Left renal pelvis (tissue), 4 donors: ENCODE measurements around the gene NPPC. TPM values are rescaled to one million over a fixed set of nuclear protein-coding genes. Genes with fewer than 3 reads are reported as not detected.
A peak's percentile ranks its signal among the peaks of the same experiment; 100 is the strongest.
"Not testable (repeated sequence)": the region's sequence is repeated elsewhere in the genome, so short reads cannot be mapped to it uniquely, and the experiment has no call there.

Experiments used
- DNase-seq, 4 donors: peaks; one replicate each; pipeline ENCODE4 v3.0.0-alpha.2; 2013; ENCODE audit warnings: low read depth in 4 of 4, low spot score in 3 of 4
- polyA plus RNA-seq, 4 donors: library from polyadenylated mRNA; unstranded; fragments of 120-200 nt; gene quantifications; one replicate each; pipeline ENCODE4 v1.2.1, GENCODE V29; 2013; ENCODE audit not compliant: insufficient read length in 4 of 4

NPPC gene
- polyA plus RNA-seq, 4 donors: 0.16 to 1.5 (median 0.34) TPM

- no peak for DNase-seq
These were observed 34.7 kb downstream of the NPPC start for GRCh38 chr2:231891514-231891905.

DNA sequence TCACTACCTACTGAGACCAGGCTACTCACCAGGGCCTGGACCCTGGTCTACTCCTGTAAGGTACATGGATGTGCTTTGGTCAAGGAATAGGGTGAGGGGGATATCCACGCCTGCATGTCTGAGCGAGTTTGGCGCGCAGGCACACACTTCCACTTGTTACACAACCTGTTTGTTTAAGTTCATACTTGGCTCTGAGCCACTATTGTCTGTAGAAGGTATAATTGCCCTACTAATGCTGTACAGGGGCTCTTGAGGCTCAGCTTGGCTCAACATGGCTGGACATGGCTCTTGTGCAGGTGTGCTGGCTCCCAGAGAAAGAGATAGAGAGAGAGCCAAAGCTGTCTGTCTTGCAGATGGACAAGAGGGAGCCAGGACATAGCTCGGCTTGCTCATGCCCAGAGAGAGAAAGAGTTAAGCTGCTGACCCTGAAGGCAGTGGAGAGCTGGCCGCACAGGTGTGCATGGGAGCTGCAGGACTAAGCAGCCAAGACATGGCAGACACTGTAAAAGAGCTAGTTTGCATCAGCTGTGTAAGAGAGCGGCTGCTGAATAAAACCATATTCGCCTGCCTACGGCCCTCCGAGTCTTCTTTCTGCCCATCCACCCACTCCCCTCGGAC is 35.2 kb downstream of the NPPC start:
- DNase-seq: no peak

GRCh38 chr2:231887756-231888155 is 38.4 kb downstream of the NPPC start:
- no peak for DNase-seq

DNA sequence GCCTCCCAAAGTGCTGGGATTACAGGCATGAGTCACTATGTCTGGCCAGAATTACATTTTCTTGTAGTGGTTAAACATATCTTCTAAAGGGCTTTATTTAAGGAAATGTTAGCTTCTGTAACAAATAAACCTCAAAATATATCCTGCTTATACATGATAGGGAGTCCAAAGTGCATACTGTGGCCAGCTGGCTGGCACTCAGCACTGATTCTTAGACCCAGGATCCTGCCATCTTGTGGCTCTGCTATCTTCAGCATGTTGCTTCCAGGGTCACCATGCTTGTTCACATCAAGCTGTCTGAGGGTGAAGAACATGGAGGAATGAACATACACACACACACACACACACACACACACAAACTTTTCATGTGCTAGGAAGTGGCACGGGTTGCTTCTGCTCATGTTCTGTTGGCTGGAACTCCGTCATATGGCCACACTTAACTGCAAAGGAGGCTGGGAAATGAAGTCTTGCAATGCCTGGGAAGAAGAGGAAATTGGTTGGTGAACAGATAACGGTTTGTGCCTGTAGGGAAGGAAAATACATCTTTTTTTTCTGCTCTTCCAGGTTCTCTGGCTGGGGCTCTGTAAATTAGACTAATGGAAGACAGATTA is 40.0 kb downstream of the NPPC start:
- DNase-seq: no peak

DNA sequence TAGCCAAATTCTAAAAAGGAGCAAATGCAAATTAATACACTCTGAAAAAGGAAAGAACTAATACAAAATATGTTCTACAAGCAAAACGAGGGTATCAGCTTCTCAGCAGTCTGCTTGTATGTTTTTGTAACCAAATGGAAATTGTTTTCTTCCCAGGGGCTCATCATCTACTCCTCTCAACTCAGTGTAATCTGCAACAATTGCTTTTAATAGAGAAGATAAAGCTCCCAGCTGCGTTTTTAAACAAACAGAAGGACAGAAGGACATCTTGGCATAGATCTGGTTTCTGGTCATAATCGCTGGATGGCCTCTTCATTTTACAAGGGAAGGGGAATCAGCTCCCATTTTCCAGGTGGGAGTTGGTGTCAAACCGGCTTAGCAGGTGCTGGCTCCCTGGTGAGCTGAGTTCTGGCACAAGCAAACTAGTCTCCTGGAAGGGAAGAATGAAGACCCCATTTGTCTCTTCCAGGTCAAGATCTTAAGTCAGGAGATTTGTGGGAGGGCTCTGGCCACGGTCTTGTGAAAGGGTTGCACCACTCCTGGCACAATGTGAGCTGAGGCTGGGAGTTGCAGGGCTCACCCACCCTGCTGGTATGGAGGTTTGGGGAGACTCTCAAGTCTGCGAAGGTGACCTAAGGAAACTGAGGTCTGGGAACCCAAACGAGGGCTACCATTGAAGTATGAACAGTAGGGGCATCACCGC is 41.6 kb downstream of the NPPC start:
- DNase-seq: no peak

- peak; percentile 57 to 70 (median 65) for DNase-seq
These were observed 42.7 kb downstream of the NPPC start for GRCh38 chr2:231883468-231883881.

GRCh38 chr2:231882646-231883045 is 43.5 kb downstream of the NPPC start:
- DNase-seq: no peak

GRCh38 chr2:231880371-231880770 is 45.8 kb downstream of the NPPC start:
- DNase-seq: not testable (repeated sequence)

DNA sequence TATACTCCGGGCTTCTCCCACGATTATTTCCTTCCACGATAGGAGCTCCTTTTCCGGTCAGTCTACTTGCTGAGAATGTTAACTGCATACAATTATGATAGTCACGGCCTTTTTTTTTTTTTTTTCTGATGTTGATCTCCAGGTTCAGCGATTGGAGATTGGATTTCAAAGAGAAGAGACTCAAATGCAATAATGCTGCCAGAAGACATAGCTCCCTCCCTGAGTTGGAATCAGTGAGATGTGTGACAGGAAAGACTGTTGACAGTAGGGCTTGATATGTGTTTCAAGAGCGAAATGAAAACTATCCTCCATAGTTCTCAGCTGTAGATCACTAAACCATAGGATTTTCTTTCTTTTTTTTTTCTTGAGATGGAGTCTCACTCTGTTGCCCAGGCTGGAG is 47.0 kb downstream of the NPPC start:
- DNase-seq: no peak

DNA sequence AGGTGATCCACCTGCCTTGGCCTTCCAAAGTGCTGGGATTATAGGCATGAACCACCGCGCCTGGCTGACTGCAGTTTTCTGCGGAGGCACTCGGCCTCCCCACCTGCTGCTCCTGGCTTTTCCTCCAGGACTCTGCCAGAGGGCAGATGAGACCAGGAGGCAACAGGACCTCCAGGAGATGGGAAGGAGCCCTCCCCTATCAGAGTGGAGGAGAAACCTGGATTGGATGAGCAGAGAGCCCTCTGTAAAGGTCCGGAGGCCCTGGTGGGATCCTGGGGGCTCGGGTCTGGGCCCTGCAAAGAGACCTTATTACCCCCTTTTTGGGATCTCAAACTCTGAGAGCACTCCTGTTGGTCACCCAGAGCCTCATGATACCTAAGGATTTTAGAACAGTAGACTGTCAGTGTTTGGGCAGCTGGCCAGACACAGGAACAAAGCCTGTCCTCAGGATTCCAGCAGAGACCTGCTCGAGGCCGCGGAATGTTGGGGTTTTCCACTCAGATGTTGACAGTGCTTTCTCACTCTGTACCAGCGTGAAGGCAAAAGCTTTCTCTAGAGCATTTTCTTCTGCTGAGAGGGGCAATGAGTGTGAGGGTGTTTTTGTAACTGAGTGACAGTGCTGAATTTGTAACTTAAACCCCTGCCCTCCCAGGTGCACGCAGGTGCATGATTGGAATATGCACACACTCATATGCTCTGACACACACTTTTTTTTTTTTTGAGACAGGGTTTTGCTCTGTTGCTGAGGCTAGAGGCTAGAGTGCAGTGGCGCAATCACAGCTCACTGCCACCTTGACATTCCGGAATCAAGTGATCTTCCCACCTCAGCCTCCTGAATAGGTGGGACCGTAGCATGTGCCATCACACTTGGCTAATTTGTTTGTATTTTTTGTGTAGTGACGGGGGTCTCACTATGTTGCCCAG is 48.4 kb downstream of the NPPC start:
- no peak for DNase-seq

GRCh38 chr2:231874944-231875343 is 51.3 kb downstream of the NPPC start:
- DNase-seq: no peak

Other genes starting within 250 kb of the NPPC start
- gene PTMA, start 217.9 kb downstream of the NPPC start, polyA plus RNA-seq: 1,000 to 10,000 TPM; 1,725 to 2,255 (median 2,069) TPM
- gene PDE6D, start 145.1 kb downstream of the NPPC start, polyA plus RNA-seq: 10 to 100 TPM; 26.0 to 28.9 (median 27.4) TPM
- gene COPS7B, start 140.0 kb downstream of the NPPC start, polyA plus RNA-seq: 10 to 100 TPM; 45.3 to 68.1 (median 53.7) TPM
- 10 to 100 TPM; 26.5 to 42.7 (median 33.0) TPM for gene DIS3L2, start 35.3 kb upstream of the NPPC start, polyA plus RNA-seq